Medulla oblongata (tissue), 1 donor: ENCODE measurements around the gene LRIT2.
"Not testable (repeated sequence)": the region's sequence is repeated elsewhere in the genome, so short reads cannot be mapped to it uniquely, and the experiment has no call there.

Experiments used
- DNase-seq: peaks from one replicate; pipeline ENCODE4 v3.0.0-alpha.2; 2015; ENCODE audit errors: extremely low spot score

LRIT2 gene

DNA sequence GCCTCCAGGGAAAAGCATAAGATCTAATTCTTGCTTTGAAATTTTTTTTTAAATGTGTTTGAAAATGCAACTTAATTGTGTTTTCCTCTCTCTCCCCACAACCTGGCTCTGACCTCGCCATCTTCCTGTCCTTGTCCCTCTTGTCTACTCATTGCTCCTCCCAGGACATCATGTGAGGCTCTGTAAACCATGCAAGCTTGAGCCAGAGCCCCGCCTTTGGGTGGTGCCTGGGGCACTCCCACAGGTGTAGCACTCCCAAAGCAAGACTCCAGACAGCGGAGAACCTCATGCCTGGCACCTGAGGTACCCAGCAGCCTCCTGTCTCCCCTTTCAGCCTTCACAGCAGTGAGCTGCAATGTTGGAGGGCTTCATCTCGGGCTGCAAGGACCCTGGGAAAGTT lies 40.8 kb downstream of the LRIT2 start:
- DNase-seq = no peak

DNA sequence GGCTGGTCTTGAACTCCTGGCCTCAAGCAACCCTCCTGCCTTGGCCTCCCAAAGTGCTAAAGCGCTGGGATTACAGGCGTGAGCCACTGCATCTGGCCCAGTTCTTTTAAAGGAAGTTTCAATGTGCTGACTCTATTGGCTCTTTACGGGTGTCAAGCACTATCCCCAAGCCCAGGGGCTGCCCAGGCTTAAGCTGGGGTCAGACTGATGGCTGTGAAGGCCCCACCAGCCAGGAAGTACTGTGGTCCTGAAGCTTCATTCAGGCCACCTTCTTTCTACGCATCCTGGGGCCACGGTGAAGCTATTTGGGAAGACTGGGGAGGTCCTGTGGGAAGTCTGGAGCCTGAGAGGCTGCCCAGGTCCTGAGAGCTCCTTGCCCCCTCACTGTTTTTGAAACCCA lies 43.7 kb downstream of the LRIT2 start:
- no peak for DNase-seq

DNA sequence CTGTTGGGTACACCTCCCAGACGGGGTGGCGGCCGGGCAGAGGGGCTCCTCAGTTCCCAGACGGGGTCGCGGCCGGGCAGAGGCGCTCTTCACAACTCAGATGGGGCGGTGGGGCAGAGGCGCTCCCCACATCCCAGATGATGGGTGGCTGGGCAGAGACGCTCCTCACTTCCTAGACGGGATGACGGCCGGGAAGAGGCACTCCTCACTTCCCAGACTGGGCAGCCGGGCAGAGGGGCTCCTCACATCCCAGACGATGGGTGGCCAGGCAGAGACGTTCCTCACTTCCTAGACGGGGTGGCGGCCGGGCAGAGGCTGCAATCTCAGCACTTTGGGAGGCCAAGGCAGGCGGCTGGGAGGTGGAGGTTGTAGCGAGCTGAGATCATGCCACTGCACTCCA lies 45.0 kb downstream of the LRIT2 start:
- DNase-seq = not testable (repeated sequence)

DNA sequence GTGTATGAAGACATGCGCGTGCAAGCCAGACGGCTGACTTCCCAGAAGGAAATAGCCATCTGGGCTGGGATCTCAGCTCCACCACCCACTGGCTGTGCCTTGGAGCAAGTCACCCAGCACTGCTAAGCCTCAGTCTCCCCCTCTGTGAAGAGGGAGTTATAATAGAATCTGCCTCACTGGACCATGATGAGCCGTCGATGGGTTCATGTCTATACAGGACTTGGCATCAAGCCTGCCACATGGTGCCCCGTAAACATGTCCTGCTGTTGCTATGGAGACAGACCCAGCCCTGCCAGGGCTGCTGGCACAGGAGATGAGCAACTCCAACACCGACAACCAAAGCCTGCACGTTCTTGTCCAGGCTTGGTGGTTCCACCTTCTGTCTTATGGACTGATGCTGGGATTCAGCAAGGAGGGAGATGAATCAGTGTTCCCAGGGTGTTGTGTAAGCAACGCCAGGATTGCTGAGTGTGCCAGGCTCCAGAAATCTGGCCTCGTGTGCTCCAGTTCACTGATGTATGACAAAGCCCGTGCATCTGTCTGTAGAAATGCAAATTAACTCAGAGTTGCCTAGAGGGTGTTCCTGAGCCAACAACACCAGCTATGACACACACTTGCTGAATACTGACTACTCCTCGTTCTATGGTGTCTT lies 46.2 kb downstream of the LRIT2 start:
- peak; percentile 10 for DNase-seq

DNA sequence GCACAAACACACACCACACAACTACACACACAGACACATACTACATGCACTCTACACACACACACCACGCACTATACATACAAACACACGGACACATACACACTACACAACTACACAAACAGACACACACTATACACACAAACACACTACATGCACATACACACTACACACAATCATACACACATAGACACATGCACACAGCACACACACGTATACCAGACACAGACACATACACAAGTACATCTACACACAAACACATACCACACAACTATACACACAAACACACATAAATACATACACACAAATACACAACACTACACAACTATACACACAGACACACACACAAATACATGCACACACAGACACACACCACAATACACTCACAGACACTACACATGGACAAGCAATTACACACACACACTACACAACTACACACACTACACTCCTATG lies 47.2 kb downstream of the LRIT2 start:
- DNase-seq = no peak

DNA sequence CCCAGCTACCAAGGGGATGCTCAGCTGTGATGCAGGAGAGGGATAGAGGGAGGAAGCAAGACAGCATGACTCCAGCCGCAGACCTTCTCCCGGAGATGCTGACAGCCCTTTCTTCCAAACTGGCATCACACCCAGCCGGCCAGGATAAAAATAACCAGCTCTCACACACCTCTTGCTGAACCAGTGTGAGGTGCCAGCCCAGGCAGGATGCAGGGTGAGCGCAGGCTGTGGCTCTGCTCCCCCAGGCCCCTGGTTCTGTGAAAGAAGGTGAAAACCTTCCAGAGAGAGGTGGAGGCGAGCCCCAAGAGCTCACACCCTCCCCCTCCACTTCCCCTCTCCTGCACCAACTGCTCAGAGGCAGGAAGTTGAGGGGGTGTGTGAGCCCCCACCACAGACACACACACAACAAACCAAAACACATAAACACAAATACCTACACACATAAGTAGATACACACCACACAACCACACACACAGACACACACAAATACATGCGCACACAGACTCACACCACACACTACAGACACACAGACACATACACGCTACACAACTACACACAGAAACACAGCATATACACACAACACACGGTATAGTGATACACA lies 47.7 kb downstream of the LRIT2 start:
- DNase-seq = no peak

DNA sequence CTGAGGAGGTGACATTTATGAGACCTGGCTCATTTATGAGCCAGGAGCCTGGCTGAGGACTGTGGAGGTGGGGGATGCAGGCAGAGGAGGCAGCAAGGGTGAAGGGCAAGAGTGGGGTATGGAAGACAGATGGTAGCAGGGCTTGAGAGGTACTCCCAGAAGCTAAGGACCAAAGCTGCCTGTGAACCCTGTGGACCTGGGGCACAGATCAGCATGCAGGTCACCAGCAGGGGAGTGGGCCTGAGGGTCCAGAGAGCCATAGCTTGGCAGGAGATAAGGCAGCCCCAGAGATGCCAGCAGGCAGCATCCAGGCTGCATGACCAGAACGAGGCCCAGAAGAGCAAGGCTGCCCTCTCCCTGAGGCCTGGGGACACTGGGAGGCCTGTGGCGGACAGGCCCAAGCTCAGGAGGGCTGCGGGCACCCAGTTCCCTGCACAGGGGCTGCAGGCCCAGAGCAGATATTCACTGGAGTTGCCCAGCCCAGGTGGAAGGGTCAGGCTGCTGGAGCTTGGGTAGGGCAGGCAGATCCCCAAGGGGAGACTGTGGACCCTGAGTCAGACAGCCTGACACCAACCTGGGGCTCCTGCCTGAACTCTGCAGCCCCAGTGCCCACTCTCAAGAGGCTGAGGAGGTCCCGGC lies 48.4 kb downstream of the LRIT2 start:
- no peak for DNase-seq

DNA sequence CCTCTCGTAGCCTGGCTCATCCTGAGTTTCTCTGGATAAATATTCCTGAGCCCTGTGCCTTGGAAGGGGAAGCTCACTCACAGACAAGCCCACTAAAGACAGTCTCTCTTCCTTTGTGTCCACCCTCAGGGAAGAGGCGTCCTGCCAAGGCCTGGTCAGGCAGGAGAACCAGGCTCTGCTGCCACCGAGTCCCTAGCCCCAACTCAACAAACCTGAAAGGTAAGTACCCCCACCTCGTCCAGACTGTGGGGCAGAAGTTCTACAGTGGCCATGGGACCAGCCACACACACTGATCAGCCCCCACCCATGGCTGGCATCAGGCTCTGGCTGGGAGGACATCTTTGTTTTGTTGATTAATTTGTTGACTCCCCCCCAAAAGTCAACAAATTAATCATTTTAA lies 49.0 kb downstream of the LRIT2 start:
- DNase-seq = no peak

DNA sequence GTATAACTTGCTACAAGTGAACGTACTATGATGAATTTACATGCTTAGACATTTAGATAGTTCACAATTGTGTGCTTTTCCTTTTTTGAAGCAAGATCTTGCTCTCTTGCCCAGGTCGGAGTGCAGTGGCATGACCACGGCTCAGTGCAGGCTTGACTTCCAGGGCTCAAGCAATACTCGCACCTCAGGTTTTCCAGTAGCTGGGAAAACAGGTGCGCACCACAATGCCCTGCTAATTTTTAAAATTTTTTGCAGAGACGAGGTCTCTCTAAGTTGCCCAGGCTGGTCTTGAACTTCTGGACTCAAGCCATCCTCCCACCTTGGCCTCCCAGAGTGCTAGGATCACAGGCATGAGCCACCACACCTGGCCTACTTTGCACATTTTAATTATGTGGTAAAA lies 49.9 kb downstream of the LRIT2 start:
- no peak for DNase-seq

DNA sequence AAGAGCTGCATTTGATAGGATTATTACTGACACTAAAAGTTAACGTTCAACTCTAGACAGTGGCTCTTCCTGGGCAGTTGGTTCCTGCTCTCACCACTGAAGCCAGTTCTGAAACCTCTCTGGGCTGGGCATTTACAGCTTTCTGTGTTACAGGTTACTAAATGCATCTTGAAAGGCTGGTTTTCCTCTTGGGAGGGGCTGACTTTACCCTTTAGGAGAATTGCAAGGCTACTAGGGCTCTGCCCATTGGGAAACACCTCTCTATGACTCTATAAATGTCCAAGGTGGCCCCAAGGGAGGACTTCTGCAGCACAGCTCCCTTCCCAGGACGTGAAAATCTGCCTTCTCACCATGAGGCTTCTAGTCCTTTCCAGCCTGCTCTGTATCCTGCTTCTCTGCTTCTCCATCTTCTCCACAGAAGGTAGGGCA lies 51.8 kb downstream of the LRIT2 start, which contains the start of gene GPR15LG:
TSS of gene GPR15LG (plus strand) at position 301 of the 429 bp plus-strand sequence. CDS start at position 352, 51 bp downstream.
- no peak for DNase-seq

DNA sequence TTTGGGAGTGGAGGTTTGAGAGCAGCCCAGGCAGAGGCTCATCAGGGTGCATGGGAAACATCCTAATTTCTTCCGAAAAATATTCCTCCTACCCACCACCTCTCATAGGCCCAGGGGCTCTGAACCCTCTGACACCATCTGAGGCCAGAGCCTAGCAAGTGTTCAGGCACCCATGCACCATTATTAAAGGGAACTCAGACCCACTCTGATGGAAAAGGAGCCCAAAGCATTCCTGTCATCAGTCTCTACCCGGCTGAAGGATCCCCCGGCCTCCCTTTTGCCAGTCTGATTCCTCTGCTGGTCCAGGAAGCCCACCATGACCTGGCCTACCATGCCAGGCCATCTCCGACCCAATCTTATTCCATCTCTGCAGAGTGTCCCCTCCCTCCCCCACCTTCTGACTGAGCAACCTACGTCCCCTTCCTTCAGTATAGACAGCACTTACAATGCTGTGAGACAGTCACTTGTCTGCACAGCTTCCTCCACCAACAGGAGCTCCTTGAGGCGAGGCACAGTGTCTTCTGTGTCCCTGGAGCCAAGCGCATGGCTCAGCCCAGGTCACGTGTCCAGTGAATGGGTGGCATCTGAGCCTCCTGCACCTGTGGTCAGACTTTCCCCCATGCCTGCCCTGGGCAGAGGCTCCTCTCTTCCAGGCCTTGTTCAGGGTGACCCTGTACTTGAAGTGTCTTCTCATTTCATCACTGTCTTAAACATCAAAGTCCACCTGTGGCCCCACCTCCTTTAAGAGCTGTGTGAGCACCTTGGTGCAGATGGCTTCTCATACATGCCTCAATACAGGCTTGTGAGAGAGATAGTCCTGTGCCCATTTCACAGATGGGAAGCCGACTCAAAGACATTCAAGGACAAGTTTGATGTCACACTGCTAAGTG lies 52.6 kb downstream of the LRIT2 start:
- DNase-seq = no peak

DNA sequence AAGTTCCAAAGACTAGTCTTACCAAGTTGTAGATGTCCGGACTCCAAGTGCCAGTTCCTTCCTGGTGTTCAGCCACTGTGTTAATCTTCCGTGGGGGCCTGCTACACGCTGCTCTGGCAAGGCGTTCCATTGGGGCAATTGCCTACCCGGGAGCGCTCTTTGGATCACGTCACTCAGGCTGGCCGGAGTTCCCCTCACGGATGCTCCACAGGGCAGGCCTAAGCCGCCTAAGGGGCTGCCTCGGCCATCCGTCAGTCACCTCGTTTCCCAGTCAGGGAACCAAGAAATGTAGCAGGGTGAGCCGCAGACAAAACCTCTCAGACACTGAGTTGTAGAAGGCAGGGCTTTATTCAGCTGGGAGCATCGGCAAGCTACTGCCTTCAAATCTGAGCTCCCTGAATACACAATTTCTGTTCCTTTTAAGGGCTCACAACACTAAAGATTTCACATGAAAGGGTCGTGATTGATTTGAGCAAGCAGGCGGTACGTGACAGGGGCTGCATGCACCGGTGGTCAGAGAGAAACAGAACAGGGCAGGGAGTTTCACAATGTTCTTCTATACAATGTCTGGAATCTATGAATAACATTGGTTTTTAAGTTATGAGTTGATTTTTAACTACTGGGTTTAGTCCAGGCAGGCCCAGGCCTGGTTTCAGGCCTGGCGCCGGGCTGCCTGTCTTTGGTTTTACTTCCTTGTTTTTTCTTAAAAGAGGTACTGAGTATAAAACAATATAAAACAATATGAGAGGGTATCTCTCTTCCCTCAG lies 53.5 kb downstream of the LRIT2 start:
- DNase-seq = peak; percentile 13

DNA sequence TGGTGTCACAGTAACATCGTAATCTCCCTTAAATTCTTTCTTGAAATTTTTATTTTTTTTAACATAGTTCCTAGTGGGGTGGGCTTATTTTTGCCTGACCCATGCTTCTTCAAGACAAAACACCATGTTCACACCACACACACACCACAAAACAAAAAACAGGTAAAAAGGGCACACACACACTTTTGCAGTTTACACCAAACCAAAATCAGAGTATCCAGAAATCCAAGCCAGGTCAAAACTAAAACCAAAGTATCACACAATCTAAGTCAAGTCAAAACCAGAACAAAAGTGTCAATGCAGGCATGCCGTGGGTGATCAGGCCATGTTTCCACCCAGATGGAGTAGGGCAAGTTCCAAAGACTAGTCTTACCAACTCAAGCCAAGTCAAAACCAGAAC lies 54.1 kb downstream of the LRIT2 start:
- not testable (repeated sequence) for DNase-seq
